GM12891 (cell line): ENCODE results near the gene SLC35B2.

ENCODE experiments used
- POLR2A ChIP-seq: IDR thresholded peaks from 2 replicates; pipeline ENCODE4 v1.6.1; 2011; ENCODE audit warnings: low read depth, low read length, control low read depth
- POU2F2 ChIP-seq: IDR thresholded peaks from 2 replicates; pipeline ENCODE4 v1.6.1; 2011; ENCODE audit warnings: low read depth, mild to moderate bottlenecking, control low read depth, low read length, moderate library complexity
- SPI1 ChIP-seq: IDR thresholded peaks from 2 replicates; pipeline ENCODE4 v1.6.1; 2011; ENCODE audit warnings: low read depth, low read length, control low read depth
- TAF1 ChIP-seq: IDR thresholded peaks from 2 replicates; pipeline ENCODE4 v1.6.1; 2011; ENCODE audit warnings: low read depth, low read length, control low read depth

GRCh38 chr6:44298055-44298803 lies 40.9 kb upstream of the SLC35B2 start:
- no peak for TF ChIP-seq POLR2A
- no peak for TF ChIP-seq TAF1
- TF ChIP-seq POU2F2: no peak
- TF ChIP-seq SPI1: no peak
